ENCODE results near the gene PTPN14. TPM values are rescaled to one million over a fixed set of nuclear protein-coding genes. Genes with fewer than 3 reads are reported as not detected.

PTPN14 gene
- total RNA-seq, 1 experiment from 2014 or later, result 88.4 TPM

DNA sequence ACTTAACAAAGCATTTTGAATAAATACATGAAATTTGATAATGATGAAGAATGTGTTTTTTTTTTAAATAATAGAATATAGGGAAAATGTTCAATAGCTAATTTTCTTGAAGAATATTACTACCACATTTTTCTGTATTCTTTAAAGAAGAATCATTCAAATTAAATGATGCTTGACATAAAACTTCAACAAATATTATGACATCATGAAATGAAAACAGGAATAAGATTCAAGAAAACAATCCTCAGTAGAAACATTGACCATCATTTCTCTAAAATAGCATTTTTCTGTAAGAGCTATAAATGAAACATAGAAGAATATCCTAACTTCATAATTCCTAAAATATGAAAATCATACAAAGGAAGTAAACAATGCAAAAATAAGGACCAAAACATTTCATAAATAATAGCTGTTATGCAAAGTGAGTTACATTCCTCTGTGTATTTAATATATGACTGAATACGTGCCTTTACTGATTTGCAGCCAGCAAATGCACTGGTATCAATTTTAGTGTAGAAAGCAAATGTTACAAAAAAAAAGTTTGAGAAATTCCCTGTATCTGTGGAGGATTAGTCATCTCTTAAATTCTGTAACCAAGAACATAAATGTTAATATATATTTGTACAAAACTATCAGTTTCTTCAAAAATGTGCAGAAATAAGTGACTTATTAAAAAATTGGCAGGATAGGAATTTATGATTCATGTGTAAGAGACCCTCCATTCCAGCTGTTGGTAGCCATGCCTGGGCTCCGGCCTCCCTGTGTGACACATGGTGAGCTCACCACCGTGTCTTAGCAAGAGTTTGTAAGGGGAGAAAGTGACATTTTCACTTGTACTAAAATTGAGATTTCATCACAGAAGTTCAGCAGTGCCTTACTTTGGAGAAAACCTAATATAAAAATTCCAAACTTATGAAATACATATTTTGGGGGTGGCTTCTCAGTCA, 15.0 kb upstream of the PTPN14 start:
- H3K4me3 Mint-ChIP-seq, result no peak overlapping the region
- H3K9me3 Mint-ChIP-seq, result no peaks in the 10 kb centered on the region
- H3K27ac Mint-ChIP-seq, result no peak overlapping the region
- no peak for DNase-seq (ENCODE audit: low spot score)
- ATAC-seq, result no peak
- CTCF ChIA-PET, result interaction anchor here (0.5 to 0.9 kb wide), 3 partner anchors 9 to 61 kb away, joined by 3 to 5 read pairs (median 3); partner anchors contain the start of gene PTPN14
- POLR2A ChIA-PET, result interaction anchor here (0.9 kb wide), 1 partner anchor 15 kb away, joined by 3 read pairs; the partner anchor contains the start of gene PTPN14
- H3K27me3 Mint-ChIP-seq (ENCODE audit: low read depth), result no peaks in the 10 kb centered on the region
- no peak for TF ChIP-seq ZNF671 (CRISPR knock-in tag; IDR thresholded peaks at IDR 0.05)
- TF ChIP-seq EMX1 (CRISPR knock-in tag; IDR thresholded peaks at IDR 0.05), result no peak
- no peak for TF ChIP-seq ZNF396 (CRISPR knock-in tag; IDR thresholded peaks at IDR 0.05; ENCODE audit: borderline replicate concordance)
- TF ChIP-seq, protein P1, sequence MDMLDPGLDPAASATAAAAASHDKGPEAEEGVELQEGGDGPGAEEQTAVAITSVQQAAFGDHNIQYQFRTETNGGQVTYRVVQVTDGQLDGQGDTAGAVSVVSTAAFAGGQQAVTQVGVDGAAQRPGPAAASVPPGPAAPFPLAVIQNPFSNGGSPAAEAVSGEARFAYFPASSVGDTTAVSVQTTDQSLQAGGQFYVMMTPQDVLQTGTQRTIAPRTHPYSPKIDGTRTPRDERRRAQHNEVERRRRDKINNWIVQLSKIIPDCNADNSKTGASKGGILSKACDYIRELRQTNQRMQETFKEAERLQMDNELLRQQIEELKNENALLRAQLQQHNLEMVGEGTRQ (CRISPR knock-in tag; IDR thresholded peaks at IDR 0.05), result no peak
- TF ChIP-seq GABPB1 (CRISPR knock-in tag; IDR thresholded peaks at IDR 0.05), result no peak
- TF ChIP-seq, protein P2, sequence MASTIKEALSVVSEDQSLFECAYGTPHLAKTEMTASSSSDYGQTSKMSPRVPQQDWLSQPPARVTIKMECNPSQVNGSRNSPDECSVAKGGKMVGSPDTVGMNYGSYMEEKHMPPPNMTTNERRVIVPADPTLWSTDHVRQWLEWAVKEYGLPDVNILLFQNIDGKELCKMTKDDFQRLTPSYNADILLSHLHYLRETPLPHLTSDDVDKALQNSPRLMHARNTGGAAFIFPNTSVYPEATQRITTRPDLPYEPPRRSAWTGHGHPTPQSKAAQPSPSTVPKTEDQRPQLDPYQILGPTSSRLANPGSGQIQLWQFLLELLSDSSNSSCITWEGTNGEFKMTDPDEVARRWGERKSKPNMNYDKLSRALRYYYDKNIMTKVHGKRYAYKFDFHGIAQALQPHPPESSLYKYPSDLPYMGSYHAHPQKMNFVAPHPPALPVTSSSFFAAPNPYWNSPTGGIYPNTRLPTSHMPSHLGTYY (CRISPR knock-in tag; IDR thresholded peaks at IDR 0.05), result no peak
- TF ChIP-seq, protein P3, sequence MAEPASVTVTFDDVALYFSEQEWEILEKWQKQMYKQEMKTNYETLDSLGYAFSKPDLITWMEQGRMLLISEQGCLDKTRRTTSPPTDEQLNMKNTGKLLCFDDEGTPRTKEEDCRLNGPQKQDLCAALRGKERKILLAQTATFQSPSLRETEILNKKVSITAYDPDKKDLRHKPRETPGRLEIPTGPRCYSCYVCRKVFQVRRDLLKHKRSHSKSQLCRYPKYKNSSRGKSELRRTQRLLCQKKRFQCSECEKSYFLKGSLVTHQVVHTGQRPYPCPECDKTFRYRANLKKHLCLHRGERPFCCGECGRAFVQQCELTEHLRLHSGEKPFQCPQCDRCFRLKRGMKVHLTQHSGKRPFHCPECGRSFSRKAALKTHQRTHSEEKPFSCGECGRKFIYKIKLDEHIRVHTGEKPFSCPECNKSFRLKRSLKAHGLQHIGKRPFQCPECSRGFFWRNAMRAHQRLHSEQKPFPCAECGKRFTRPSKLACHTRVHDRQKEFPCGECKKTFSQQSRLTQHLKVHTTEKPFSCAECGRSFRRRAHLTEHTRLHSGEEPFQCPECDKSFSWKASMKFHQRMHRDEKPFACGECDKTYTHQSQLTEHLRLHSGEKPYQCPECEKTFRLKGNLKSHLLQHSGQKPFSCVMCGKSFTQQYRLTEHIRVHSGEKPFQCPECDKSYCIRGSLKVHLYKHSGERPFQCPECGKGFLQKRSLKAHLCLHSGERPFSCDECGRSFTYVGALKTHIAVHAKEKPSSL (CRISPR knock-in tag; conservative IDR thresholded peaks at IDR 0.05), result no peak
- TF ChIP-seq, protein P4, sequence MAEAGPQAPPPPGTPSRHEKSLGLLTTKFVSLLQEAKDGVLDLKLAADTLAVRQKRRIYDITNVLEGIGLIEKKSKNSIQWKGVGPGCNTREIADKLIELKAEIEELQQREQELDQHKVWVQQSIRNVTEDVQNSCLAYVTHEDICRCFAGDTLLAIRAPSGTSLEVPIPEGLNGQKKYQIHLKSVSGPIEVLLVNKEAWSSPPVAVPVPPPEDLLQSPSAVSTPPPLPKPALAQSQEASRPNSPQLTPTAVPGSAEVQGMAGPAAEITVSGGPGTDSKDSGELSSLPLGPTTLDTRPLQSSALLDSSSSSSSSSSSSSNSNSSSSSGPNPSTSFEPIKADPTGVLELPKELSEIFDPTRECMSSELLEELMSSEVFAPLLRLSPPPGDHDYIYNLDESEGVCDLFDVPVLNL (CRISPR knock-in tag; IDR thresholded peaks at IDR 0.05; ENCODE audit: borderline replicate concordance, low read depth), result no peak
- no peak for TF ChIP-seq OVOL2 (CRISPR knock-in tag; IDR thresholded peaks at IDR 0.05; ENCODE audit: borderline replicate concordance)
- TF ChIP-seq RORB (CRISPR knock-in tag; IDR thresholded peaks at IDR 0.05), result no peak
- TF ChIP-seq, protein P5, sequence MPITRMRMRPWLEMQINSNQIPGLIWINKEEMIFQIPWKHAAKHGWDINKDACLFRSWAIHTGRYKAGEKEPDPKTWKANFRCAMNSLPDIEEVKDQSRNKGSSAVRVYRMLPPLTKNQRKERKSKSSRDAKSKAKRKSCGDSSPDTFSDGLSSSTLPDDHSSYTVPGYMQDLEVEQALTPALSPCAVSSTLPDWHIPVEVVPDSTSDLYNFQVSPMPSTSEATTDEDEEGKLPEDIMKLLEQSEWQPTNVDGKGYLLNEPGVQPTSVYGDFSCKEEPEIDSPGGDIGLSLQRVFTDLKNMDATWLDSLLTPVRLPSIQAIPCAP (CRISPR knock-in tag; IDR thresholded peaks at IDR 0.05), result no peak
- no peak for TF ChIP-seq PRRX2 (CRISPR knock-in tag; IDR thresholded peaks at IDR 0.05)
- no peak for TF ChIP-seq ZNF121 (CRISPR knock-in tag; IDR thresholded peaks at IDR 0.05)
- TF ChIP-seq ZNF423 (CRISPR knock-in tag; IDR thresholded peaks at IDR 0.05), result no peak
- no peak for TF ChIP-seq IRF2 (CRISPR knock-in tag; IDR thresholded peaks at IDR 0.05; ENCODE audit: borderline replicate concordance, low read depth)
- TF ChIP-seq ETV6 (CRISPR knock-in tag; IDR thresholded peaks at IDR 0.05), result no peak
- TF ChIP-seq, protein P6, sequence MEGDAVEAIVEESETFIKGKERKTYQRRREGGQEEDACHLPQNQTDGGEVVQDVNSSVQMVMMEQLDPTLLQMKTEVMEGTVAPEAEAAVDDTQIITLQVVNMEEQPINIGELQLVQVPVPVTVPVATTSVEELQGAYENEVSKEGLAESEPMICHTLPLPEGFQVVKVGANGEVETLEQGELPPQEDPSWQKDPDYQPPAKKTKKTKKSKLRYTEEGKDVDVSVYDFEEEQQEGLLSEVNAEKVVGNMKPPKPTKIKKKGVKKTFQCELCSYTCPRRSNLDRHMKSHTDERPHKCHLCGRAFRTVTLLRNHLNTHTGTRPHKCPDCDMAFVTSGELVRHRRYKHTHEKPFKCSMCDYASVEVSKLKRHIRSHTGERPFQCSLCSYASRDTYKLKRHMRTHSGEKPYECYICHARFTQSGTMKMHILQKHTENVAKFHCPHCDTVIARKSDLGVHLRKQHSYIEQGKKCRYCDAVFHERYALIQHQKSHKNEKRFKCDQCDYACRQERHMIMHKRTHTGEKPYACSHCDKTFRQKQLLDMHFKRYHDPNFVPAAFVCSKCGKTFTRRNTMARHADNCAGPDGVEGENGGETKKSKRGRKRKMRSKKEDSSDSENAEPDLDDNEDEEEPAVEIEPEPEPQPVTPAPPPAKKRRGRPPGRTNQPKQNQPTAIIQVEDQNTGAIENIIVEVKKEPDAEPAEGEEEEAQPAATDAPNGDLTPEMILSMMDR (IDR thresholded peaks at IDR 0.05), result no peak
- no peaks in the 10 kb centered on the region for H3K4me1 Mint-ChIP-seq
- H3K36me3 Mint-ChIP-seq, result no peaks in the 10 kb centered on the region
